H9 (cell line): Measurements from ENCODE around the gene SRBD1. TPM values are rescaled to one million over a fixed set of nuclear protein-coding genes. Genes with fewer than 3 reads are reported as not detected.

ENCODE experiments used
- DNase-seq: peaks from one replicate; pipeline ENCODE4 v3.0.0-alpha.2; 2017
- H2AFZ ChIP-seq: one replicate; pipeline ENCODE4 v1.6.1; 2013; ENCODE audit warnings: mild to moderate bottlenecking, low read length, control low read depth, moderate library complexity
- H2AK5ac ChIP-seq: 2 replicates; pipeline ENCODE4 v1.6.1; 2013; ENCODE audit warnings: low read length, control low read depth, mixed read lengths; ENCODE audit not compliant: insufficient read length
- H2BK120ac ChIP-seq: one replicate; pipeline ENCODE4 v1.6.1; 2013; ENCODE audit warnings: low read depth, mild to moderate bottlenecking, low read length, control low read depth, inconsistent platforms; ENCODE audit not compliant: poor library complexity, severe bottlenecking
- H2BK12ac ChIP-seq: 2 replicates; pipeline ENCODE4 v1.6.1; 2013; ENCODE audit warnings: low read length, control low read depth, mixed read lengths, low read depth; ENCODE audit not compliant: insufficient read length
- H2BK15ac ChIP-seq: 2 replicates; pipeline ENCODE4 v1.6.1; 2013; ENCODE audit warnings: low read depth, low read length, control low read depth
- H2BK20ac ChIP-seq: one replicate; pipeline ENCODE4 v1.6.1; 2013; ENCODE audit warnings: low read depth, mild to moderate bottlenecking, low read length, control low read depth, inconsistent platforms; ENCODE audit not compliant: poor library complexity, severe bottlenecking
- H2BK5ac ChIP-seq: 2 replicates; pipeline ENCODE4 v1.6.1; 2013; ENCODE audit warnings: low read length, control low read depth, mixed read lengths; ENCODE audit not compliant: insufficient read length
- H3K14ac ChIP-seq: 2 replicates; pipeline ENCODE4 v1.6.1; 2013; ENCODE audit warnings: low read length, control low read depth; ENCODE audit not compliant: insufficient read depth
- H3K18ac ChIP-seq: 2 replicates; pipeline ENCODE4 v1.6.1; 2013; ENCODE audit warnings: low read depth, mild to moderate bottlenecking, mixed read lengths, low read length, control low read depth; ENCODE audit not compliant: insufficient read length
- H3K23ac ChIP-seq: 2 replicates; pipeline ENCODE4 v1.6.1; 2013; ENCODE audit warnings: low read length, control low read depth, mixed read lengths, low read depth; ENCODE audit not compliant: insufficient read length
- H3K23me2 ChIP-seq: 2 replicates; pipeline ENCODE4 v1.6.1; 2013; ENCODE audit warnings: low read depth, mild to moderate bottlenecking, mixed read lengths, low read length, control low read depth; ENCODE audit not compliant: insufficient read length, poor library complexity, severe bottlenecking
- H3K27ac ChIP-seq: 2 replicates; pipeline ENCODE4 v1.5.1; 2013; ENCODE audit warnings: low read length, control low read depth, mixed read lengths, low read depth; ENCODE audit not compliant: insufficient read length
- H3K27me3 ChIP-seq: 2 replicates; pipeline ENCODE4 v1.6.1; 2013; ENCODE audit warnings: low read length, control low read depth, inconsistent platforms; ENCODE audit not compliant: insufficient read depth
- H3K4ac ChIP-seq: 2 replicates; pipeline ENCODE4 v1.6.1; 2013; ENCODE audit warnings: low read depth, mild to moderate bottlenecking, control low read depth, inconsistent platforms, low read length, moderate library complexity
- H3K4me1 ChIP-seq: 2 replicates; pipeline ENCODE4 v1.6.1; 2013; ENCODE audit warnings: low read length, control low read depth, inconsistent platforms; ENCODE audit not compliant: insufficient read depth
- H3K4me2 ChIP-seq: 2 replicates; pipeline ENCODE4 v1.6.1; 2013; ENCODE audit warnings: low read length, control low read depth, mixed read lengths; ENCODE audit not compliant: insufficient read length, insufficient read depth
- H3K56ac ChIP-seq: 2 replicates; pipeline ENCODE4 v1.6.1; 2013; ENCODE audit warnings: low read depth, mild to moderate bottlenecking, mixed read lengths, low read length, control low read depth; ENCODE audit not compliant: insufficient read length
- H3K79me1 ChIP-seq: 2 replicates; pipeline ENCODE4 v1.6.1; 2013; ENCODE audit warnings: low read depth, mild to moderate bottlenecking, moderate library complexity, low read length, control low read depth, inconsistent platforms; ENCODE audit not compliant: insufficient read depth, poor library complexity, severe bottlenecking
- H3K79me2 ChIP-seq: 2 replicates; pipeline ENCODE4 v1.6.1; 2013; ENCODE audit warnings: low read length, control low read depth, inconsistent platforms; ENCODE audit not compliant: insufficient read depth
- H3K9ac ChIP-seq: 2 replicates; pipeline ENCODE4 v1.6.1; 2013; ENCODE audit warnings: low read length, control low read depth, mixed read lengths; ENCODE audit not compliant: insufficient read length; ENCODE audit errors: extremely low read depth
- H3K9me3 ChIP-seq: one replicate; pipeline ENCODE4 v1.6.1; 2013; ENCODE audit warnings: low read depth, low read length, inconsistent platforms; ENCODE audit not compliant: control insufficient read depth
- H3T11ph ChIP-seq: one replicate; pipeline ENCODE4 v1.6.1; 2013; ENCODE audit warnings: mild to moderate bottlenecking, low read length, control low read depth, inconsistent platforms
- H4K20me1 ChIP-seq: one replicate; pipeline ENCODE4 v1.6.1; 2013; ENCODE audit not compliant: control insufficient read depth, insufficient read length, insufficient read depth
- H4K5ac ChIP-seq: 2 replicates; pipeline ENCODE4 v1.6.1; 2013; ENCODE audit warnings: low read depth, mild to moderate bottlenecking, mixed read lengths, low read length, control low read depth; ENCODE audit not compliant: insufficient read length
- H4K8ac ChIP-seq: replicated peaks from 2 replicates; pipeline ENCODE4 v1.6.1; 2013; ENCODE audit warnings: low read length, control low read depth, mixed read lengths, low read depth; ENCODE audit not compliant: insufficient read length
- H4K91ac ChIP-seq: 2 replicates; pipeline ENCODE4 v1.6.1; 2013; ENCODE audit warnings: low read depth, mild to moderate bottlenecking, moderate library complexity, mixed read lengths, low read length, control low read depth; ENCODE audit not compliant: insufficient read length
- H3K27ac Mint-ChIP-seq, 3 experiments: 2 replicates in 2 of 3; 3 replicates in 1 of 3; pipeline ENCODE4 v1.8.0; 2020 to 2021; ENCODE audit warnings: mixed read lengths in 3 of 3, mild to moderate bottlenecking in 1 of 3, moderate library complexity in 1 of 3
- H3K27me3 Mint-ChIP-seq: 2 replicates; pipeline ENCODE4 v1.8.0; 2021; ENCODE audit warnings: low read depth, mild to moderate bottlenecking, moderate library complexity, mixed read lengths
- H3K36me3 Mint-ChIP-seq, 3 experiments: 2 replicates in 2 of 3; 3 replicates in 1 of 3; pipeline ENCODE4 v1.8.0; 2020 to 2021; ENCODE audit warnings: low read depth in 3 of 3, mixed read lengths in 3 of 3; ENCODE audit not compliant: insufficient read depth in 1 of 3
- H3K4me1 Mint-ChIP-seq, 2 experiments: 2 replicates each; pipeline ENCODE4 v1.8.0; 2020; ENCODE audit warnings: mixed read lengths in 2 of 2
- H3K4me3 Mint-ChIP-seq, 2 experiments: 2 replicates in 1 of 2; 3 replicates in 1 of 2; pipeline ENCODE4 v1.8.0; 2020 to 2021; ENCODE audit warnings: mild to moderate bottlenecking in 2 of 2, mixed read lengths in 2 of 2, moderate library complexity in 1 of 2
- H3K9me3 Mint-ChIP-seq, 2 experiments: 2 replicates in 1 of 2; 3 replicates in 1 of 2; pipeline ENCODE4 v1.8.0; 2020; ENCODE audit warnings: mild to moderate bottlenecking in 2 of 2, mixed read lengths in 2 of 2, moderate library complexity in 1 of 2
- WGBS: extraction: QIAGEN DNeasy Blood & Tissue Kit; methylation state at CpG from one replicate; pipeline ENCODE4 v1.1.7; 2013; ENCODE audit warnings: missing lambda C conversion rate, low lambda C conversion rate, mixed read lengths; ENCODE audit not compliant: insufficient read length; ENCODE audit errors: extremely low coverage; 5-methylcytosine and 5-hydroxymethylcytosine counted together
- total RNA-seq: library from RNA; stranded (reverse); gene quantifications from 2 replicates; pipeline ENCODE4 v1.2.1, GENCODE V29; 2021
- TF ChIP-seq, protein P1 (sequence below): fragments of 200-600 bp; sonication (generic); conservative IDR thresholded peaks from 3 replicates; pipeline ENCODE4 v1.8.0; 2021; ENCODE audit warnings: antibody characterized with exemption, mild to moderate bottlenecking

SRBD1 gene
- total RNA-seq, 1 experiment from 2014 or later = 18.3 TPM

DNA sequence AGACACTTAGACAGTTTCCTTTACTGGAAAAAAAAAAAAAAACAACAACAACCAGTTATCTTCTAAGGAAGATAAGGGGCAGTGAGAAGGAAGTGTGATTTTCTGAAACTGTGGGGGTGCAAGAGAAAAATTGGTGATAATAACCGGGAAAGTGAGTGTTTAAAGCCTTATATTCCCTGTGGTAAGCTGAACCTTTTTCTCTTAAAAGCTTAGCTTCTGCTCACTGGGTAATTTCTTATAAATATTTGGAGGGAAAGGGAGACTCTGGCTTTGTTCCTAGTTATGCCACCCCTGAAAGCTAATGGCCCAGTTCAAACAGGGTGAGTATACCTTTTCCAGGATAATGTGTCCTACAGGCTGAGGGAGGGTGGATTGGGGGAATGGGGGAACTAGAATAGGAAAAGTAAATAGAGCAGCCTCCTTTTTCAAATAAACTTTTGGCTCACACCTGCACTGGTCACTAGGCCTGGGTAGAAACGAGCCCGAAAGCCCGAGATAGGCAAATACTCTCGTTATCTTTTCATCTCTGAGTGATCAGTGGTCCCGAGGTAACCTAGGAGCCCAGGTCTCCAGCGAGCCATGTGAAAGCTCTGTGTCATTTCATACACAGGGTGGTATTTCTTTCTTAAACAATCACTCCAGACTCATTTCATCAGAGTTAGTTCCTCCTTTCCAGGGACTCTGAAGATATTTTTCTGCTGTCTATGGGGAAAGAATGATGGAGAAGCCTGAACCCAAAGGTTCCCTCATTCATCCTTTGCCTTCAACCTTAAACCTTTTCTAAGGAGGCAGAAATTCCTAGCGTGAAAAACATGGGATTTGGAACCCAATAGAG is 15.5 kb upstream of the SRBD1 start:
- Histone ChIP-seq H3K18ac (no peak overlapping the region), H3K9ac (no peak overlapping the region), H2AFZ (no peak overlapping the region), H4K91ac (no peak overlapping the region), H3K4ac (no peak overlapping the region), H3K27ac (no peak overlapping the region), H3K23me2 (no peaks in the 10 kb centered on the region), H3K14ac (no peak overlapping the region), H2BK5ac (no peak overlapping the region), H3K9me3 (no peaks in the 10 kb centered on the region), H4K8ac (no peak overlapping the region), H2BK12ac (no peak overlapping the region), H2AK5ac (no peak overlapping the region), H4K5ac (no peak overlapping the region), H3K4me2 (no peak overlapping the region), H3K27me3 (no peaks in the 10 kb centered on the region), H4K20me1 (no peaks in the 10 kb centered on the region), H3K79me2 (no peaks in the 10 kb centered on the region; the same call in 1 of the 2 replicates), H3K23ac (no peak overlapping the region), H3T11ph (no peak overlapping the region), H2BK15ac (no peak overlapping the region), H2BK20ac (no peak overlapping the region), H3K56ac (no peak overlapping the region), H3K4me1 (no peaks in the 10 kb centered on the region; the same call in 1 of the 2 replicates), H2BK120ac (no peak overlapping the region), H3K79me1 (no peaks in the 10 kb centered on the region)
- Mint-ChIP-seq H3K27me3 (no peaks in the 10 kb centered on the region; the same call in 1 of the 2 replicates), H3K4me1 (peaks cover 8 to 9% of the 10 kb centered on the region in 2 experiments), H3K36me3 (no peaks in the 10 kb centered on the region), H3K9me3 (no peaks in the 10 kb centered on the region), H3K27ac (no peak overlapping the region), H3K4me3 (no peak overlapping the region)
- TF ChIP-seq, protein P1, sequence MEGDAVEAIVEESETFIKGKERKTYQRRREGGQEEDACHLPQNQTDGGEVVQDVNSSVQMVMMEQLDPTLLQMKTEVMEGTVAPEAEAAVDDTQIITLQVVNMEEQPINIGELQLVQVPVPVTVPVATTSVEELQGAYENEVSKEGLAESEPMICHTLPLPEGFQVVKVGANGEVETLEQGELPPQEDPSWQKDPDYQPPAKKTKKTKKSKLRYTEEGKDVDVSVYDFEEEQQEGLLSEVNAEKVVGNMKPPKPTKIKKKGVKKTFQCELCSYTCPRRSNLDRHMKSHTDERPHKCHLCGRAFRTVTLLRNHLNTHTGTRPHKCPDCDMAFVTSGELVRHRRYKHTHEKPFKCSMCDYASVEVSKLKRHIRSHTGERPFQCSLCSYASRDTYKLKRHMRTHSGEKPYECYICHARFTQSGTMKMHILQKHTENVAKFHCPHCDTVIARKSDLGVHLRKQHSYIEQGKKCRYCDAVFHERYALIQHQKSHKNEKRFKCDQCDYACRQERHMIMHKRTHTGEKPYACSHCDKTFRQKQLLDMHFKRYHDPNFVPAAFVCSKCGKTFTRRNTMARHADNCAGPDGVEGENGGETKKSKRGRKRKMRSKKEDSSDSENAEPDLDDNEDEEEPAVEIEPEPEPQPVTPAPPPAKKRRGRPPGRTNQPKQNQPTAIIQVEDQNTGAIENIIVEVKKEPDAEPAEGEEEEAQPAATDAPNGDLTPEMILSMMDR = no peak
- no CpG with 5 or more reads among the region's 8 CpGs for WGBS
- DNase-seq = no peak
